MM.1S (cell line): ENCODE results near the gene SCAPER.
A peak's percentile ranks its signal among the peaks of the same experiment; 100 is the strongest.

Experiments used
- DNase-seq: peaks from one replicate; pipeline ENCODE4 v3.0.0-alpha.2; 2015
- H2AFZ ChIP-seq: fragments of 300-600 bp; sonication (generic); 2 replicates; pipeline ENCODE4 v1.6.0; 2016; ENCODE audit warnings: antibody characterized with exemption, low read length
- H3F3A ChIP-seq: fragments of 300-600 bp; sonication (generic); 2 replicates; pipeline ENCODE4 v1.6.1; 2016; ENCODE audit warnings: mild to moderate bottlenecking, antibody characterized with exemption, low read length, moderate library complexity, mixed read lengths; ENCODE audit not compliant: insufficient read depth
- H3K27ac ChIP-seq: fragments of 300-600 bp; sonication (generic); 2 replicates; pipeline ENCODE4 v1.5.1; 2016; ENCODE audit warnings: mild to moderate bottlenecking, low read length
- H3K27me3 ChIP-seq: fragments of 300-600 bp; sonication (generic); replicated peaks from 2 replicates; pipeline ENCODE4 v1.6.0; 2016; ENCODE audit warnings: low read length; ENCODE audit not compliant: insufficient read depth
- H3K36me3 ChIP-seq: fragments of 300-600 bp; sonication (generic); replicated peaks from 2 replicates; pipeline ENCODE4 v1.6.1; 2016; ENCODE audit warnings: mild to moderate bottlenecking, low read length, mixed read lengths; ENCODE audit not compliant: insufficient read depth
- H3K4me1 ChIP-seq: fragments of 300-600 bp; sonication (generic); 2 replicates; pipeline ENCODE4 v1.6.1; 2016; ENCODE audit warnings: low read length, mixed read lengths
- H3K4me2 ChIP-seq: fragments of 300-600 bp; sonication (generic); 2 replicates; pipeline ENCODE4 v1.6.0; 2016; ENCODE audit warnings: low read depth, low read length
- H3K4me3 ChIP-seq: fragments of 300-600 bp; sonication (generic); 2 replicates; pipeline ENCODE4 v1.5.1; 2016; ENCODE audit warnings: low read length, mixed read lengths
- H3K79me2 ChIP-seq: fragments of 300-600 bp; sonication (generic); 2 replicates; pipeline ENCODE4 v1.6.1; 2016; ENCODE audit warnings: mixed run types, low read length, mixed read lengths
- H3K9ac ChIP-seq: fragments of 300-600 bp; sonication (generic); 2 replicates; pipeline ENCODE4 v1.6.1; 2016; ENCODE audit warnings: low read length, mixed read lengths
- H3K9me2 ChIP-seq: fragments of 300-600 bp; sonication (generic); replicated peaks from 2 replicates; pipeline ENCODE4 v1.6.1; 2016; ENCODE audit warnings: mild to moderate bottlenecking, low read length, mixed read lengths; ENCODE audit not compliant: insufficient read depth
- H3K9me3 ChIP-seq: fragments of 300-600 bp; sonication (generic); replicated peaks from 2 replicates; pipeline ENCODE4 v1.6.1; 2016; ENCODE audit warnings: mild to moderate bottlenecking, low read length, mixed read lengths; ENCODE audit not compliant: insufficient read depth
- H4K20me1 ChIP-seq: fragments of 300-600 bp; sonication (generic); 2 replicates; pipeline ENCODE4 v1.6.1; 2016; ENCODE audit warnings: mild to moderate bottlenecking, low read length, moderate library complexity, mixed read lengths; ENCODE audit not compliant: insufficient read depth
- CTCF ChIP-seq: fragments of 300-600 bp; sonication (generic); IDR thresholded peaks from 2 replicates; pipeline ENCODE4 v1.5.1; 2016; ENCODE audit warnings: antibody characterized with exemption, low read length, mixed read lengths
- EZH2 ChIP-seq: fragments of 300-600 bp; sonication (generic); optimal IDR thresholded peaks from 2 replicates; pipeline ENCODE3; 2017; ENCODE audit warnings: low read depth, mild to moderate bottlenecking, antibody characterized with exemption, low read length, mixed read lengths
- EZH2phosphoT487 ChIP-seq: fragments of 300-600 bp; sonication (generic); IDR thresholded peaks from 2 replicates; pipeline ENCODE4 v1.6.1; 2018; ENCODE audit warnings: antibody characterized with exemption, low read length

The SCAPER gene

GRCh38 chr15:76840830-76841460 is 64.2 kb downstream of the SCAPER start:
- H4K20me1 ChIP-seq: no peaks in the 10 kb centered on the region
- H3K4me1 ChIP-seq: peaks cover 4% of the 10 kb centered on the region; the same call in 1 of the 2 replicates
- no peak overlapping the region for H3K4me2 ChIP-seq
- no peaks in the 10 kb centered on the region for H3K36me3 ChIP-seq
- H2AFZ ChIP-seq: no peak overlapping the region
- peak; percentile 34 for DNase-seq
- H3K79me2 ChIP-seq: peaks cover 5% of the 10 kb centered on the region; the same call in 1 of the 2 replicates
- no peak overlapping the region for H3K4me3 ChIP-seq
- TF ChIP-seq CTCF: peak; percentile 64
- no peak for TF ChIP-seq EZH2phosphoT487
- no peaks in the 10 kb centered on the region for H3K9me3 ChIP-seq
- H3K27me3 ChIP-seq: no peaks in the 10 kb centered on the region
- no peak overlapping the region for H3K9ac ChIP-seq
- no peaks in the 10 kb centered on the region for H3K9me2 ChIP-seq
- no peaks in the 10 kb centered on the region for H3F3A ChIP-seq
- H3K27ac ChIP-seq: no peak overlapping the region

- Histone ChIP-seq H3K4me2 (no peak overlapping the region), H3K9ac (no peak overlapping the region), H3F3A (no peaks in the 10 kb centered on the region), H3K9me2 (no peaks in the 10 kb centered on the region), H3K36me3 (no peaks in the 10 kb centered on the region), H2AFZ (no peak overlapping the region), H3K27ac (no peak overlapping the region), H3K4me3 (no peak overlapping the region), H4K20me1 (no peaks in the 10 kb centered on the region), H3K9me3 (no peaks in the 10 kb centered on the region), H3K4me1 (peaks cover 4% of the 10 kb centered on the region; the same call in 1 of the 2 replicates), H3K27me3 (no peaks in the 10 kb centered on the region), H3K79me2 (no peaks in the 10 kb centered on the region)
- no peak for TF ChIP-seq EZH2
- no peak for TF ChIP-seq EZH2phosphoT487
- no peak for TF ChIP-seq CTCF
- DNase-seq: no peak
These were observed 66.0 kb downstream of the SCAPER start for GRCh38 chr15:76839173-76839572.

GRCh38 chr15:76837474-76837873 is 67.7 kb downstream of the SCAPER start:
- no peaks in the 10 kb centered on the region for H3K36me3 ChIP-seq
- no peaks in the 10 kb centered on the region for H4K20me1 ChIP-seq
- no peak for DNase-seq
- no peak overlapping the region for H3K27ac ChIP-seq
- H3F3A ChIP-seq: no peaks in the 10 kb centered on the region
- H3K4me2 ChIP-seq: no peak overlapping the region
- H3K4me3 ChIP-seq: no peak overlapping the region
- H3K79me2 ChIP-seq: peaks cover 3% of the 10 kb centered on the region; the same call in 1 of the 2 replicates
- no peaks in the 10 kb centered on the region for H3K9me3 ChIP-seq
- H3K4me1 ChIP-seq: peaks cover 4% of the 10 kb centered on the region; the same call in 1 of the 2 replicates
- TF ChIP-seq EZH2phosphoT487: no peak
- TF ChIP-seq EZH2: no peak
- TF ChIP-seq CTCF: no peak
- no peak overlapping the region for H3K9ac ChIP-seq
- no peaks in the 10 kb centered on the region for H3K27me3 ChIP-seq
- no peak overlapping the region for H2AFZ ChIP-seq
- H3K9me2 ChIP-seq: no peaks in the 10 kb centered on the region
